ENCODE data around the gene DNM3.

- TF ChIP-seq CTCF (IDR thresholded peaks at IDR 0.05) (no peak), EZH2 (IDR thresholded peaks at IDR 0.05; ENCODE audit: borderline replicate concordance, insufficient read depth, low read depth, low read length, poor library complexity, severe bottlenecking) (no peak)
Measured at GRCh38 chr1:171983584-171983983, 142.3 kb downstream of the DNM3 start.
